H9 (cell line): ENCODE data around the gene PICALM. TPM values are rescaled to one million over a fixed set of nuclear protein-coding genes. Genes with fewer than 3 reads are reported as not detected.

Source experiments
- DNase-seq: peaks from one replicate; pipeline ENCODE4 v3.0.0-alpha.2; 2017
- H2AFZ ChIP-seq: one replicate; pipeline ENCODE4 v1.6.1; 2013; ENCODE audit warnings: mild to moderate bottlenecking, low read length, control low read depth, moderate library complexity
- H2AK5ac ChIP-seq: 2 replicates; pipeline ENCODE4 v1.6.1; 2013; ENCODE audit warnings: low read length, control low read depth, mixed read lengths; ENCODE audit not compliant: insufficient read length
- H2BK120ac ChIP-seq: one replicate; pipeline ENCODE4 v1.6.1; 2013; ENCODE audit warnings: low read depth, mild to moderate bottlenecking, low read length, control low read depth, inconsistent platforms; ENCODE audit not compliant: poor library complexity, severe bottlenecking
- H2BK12ac ChIP-seq: 2 replicates; pipeline ENCODE4 v1.6.1; 2013; ENCODE audit warnings: low read length, control low read depth, mixed read lengths, low read depth; ENCODE audit not compliant: insufficient read length
- H2BK15ac ChIP-seq: 2 replicates; pipeline ENCODE4 v1.6.1; 2013; ENCODE audit warnings: low read depth, low read length, control low read depth
- H2BK20ac ChIP-seq: one replicate; pipeline ENCODE4 v1.6.1; 2013; ENCODE audit warnings: low read depth, mild to moderate bottlenecking, low read length, control low read depth, inconsistent platforms; ENCODE audit not compliant: poor library complexity, severe bottlenecking
- H2BK5ac ChIP-seq: 2 replicates; pipeline ENCODE4 v1.6.1; 2013; ENCODE audit warnings: low read length, control low read depth, mixed read lengths; ENCODE audit not compliant: insufficient read length
- H3K14ac ChIP-seq: 2 replicates; pipeline ENCODE4 v1.6.1; 2013; ENCODE audit warnings: low read length, control low read depth; ENCODE audit not compliant: insufficient read depth
- H3K18ac ChIP-seq: 2 replicates; pipeline ENCODE4 v1.6.1; 2013; ENCODE audit warnings: low read depth, mild to moderate bottlenecking, mixed read lengths, low read length, control low read depth; ENCODE audit not compliant: insufficient read length
- H3K23ac ChIP-seq: 2 replicates; pipeline ENCODE4 v1.6.1; 2013; ENCODE audit warnings: low read length, control low read depth, mixed read lengths, low read depth; ENCODE audit not compliant: insufficient read length
- H3K23me2 ChIP-seq: 2 replicates; pipeline ENCODE4 v1.6.1; 2013; ENCODE audit warnings: low read depth, mild to moderate bottlenecking, mixed read lengths, low read length, control low read depth; ENCODE audit not compliant: insufficient read length, poor library complexity, severe bottlenecking
- H3K27ac ChIP-seq: 2 replicates; pipeline ENCODE4 v1.5.1; 2013; ENCODE audit warnings: low read length, control low read depth, mixed read lengths, low read depth; ENCODE audit not compliant: insufficient read length
- H3K27me3 ChIP-seq: 2 replicates; pipeline ENCODE4 v1.6.1; 2013; ENCODE audit warnings: low read length, control low read depth, inconsistent platforms; ENCODE audit not compliant: insufficient read depth
- H3K4ac ChIP-seq: 2 replicates; pipeline ENCODE4 v1.6.1; 2013; ENCODE audit warnings: low read depth, mild to moderate bottlenecking, control low read depth, inconsistent platforms, low read length, moderate library complexity
- H3K4me1 ChIP-seq: 2 replicates; pipeline ENCODE4 v1.6.1; 2013; ENCODE audit warnings: low read length, control low read depth, inconsistent platforms; ENCODE audit not compliant: insufficient read depth
- H3K4me2 ChIP-seq: 2 replicates; pipeline ENCODE4 v1.6.1; 2013; ENCODE audit warnings: low read length, control low read depth, mixed read lengths; ENCODE audit not compliant: insufficient read length, insufficient read depth
- H3K56ac ChIP-seq: 2 replicates; pipeline ENCODE4 v1.6.1; 2013; ENCODE audit warnings: low read depth, mild to moderate bottlenecking, mixed read lengths, low read length, control low read depth; ENCODE audit not compliant: insufficient read length
- H3K79me1 ChIP-seq: 2 replicates; pipeline ENCODE4 v1.6.1; 2013; ENCODE audit warnings: low read depth, mild to moderate bottlenecking, moderate library complexity, low read length, control low read depth, inconsistent platforms; ENCODE audit not compliant: insufficient read depth, poor library complexity, severe bottlenecking
- H3K79me2 ChIP-seq: 2 replicates; pipeline ENCODE4 v1.6.1; 2013; ENCODE audit warnings: low read length, control low read depth, inconsistent platforms; ENCODE audit not compliant: insufficient read depth
- H3K9ac ChIP-seq: 2 replicates; pipeline ENCODE4 v1.6.1; 2013; ENCODE audit warnings: low read length, control low read depth, mixed read lengths; ENCODE audit not compliant: insufficient read length; ENCODE audit errors: extremely low read depth
- H3K9me3 ChIP-seq: one replicate; pipeline ENCODE4 v1.6.1; 2013; ENCODE audit warnings: low read depth, low read length, inconsistent platforms; ENCODE audit not compliant: control insufficient read depth
- H3T11ph ChIP-seq: one replicate; pipeline ENCODE4 v1.6.1; 2013; ENCODE audit warnings: mild to moderate bottlenecking, low read length, control low read depth, inconsistent platforms
- H4K20me1 ChIP-seq: one replicate; pipeline ENCODE4 v1.6.1; 2013; ENCODE audit not compliant: control insufficient read depth, insufficient read length, insufficient read depth
- H4K5ac ChIP-seq: 2 replicates; pipeline ENCODE4 v1.6.1; 2013; ENCODE audit warnings: low read depth, mild to moderate bottlenecking, mixed read lengths, low read length, control low read depth; ENCODE audit not compliant: insufficient read length
- H4K8ac ChIP-seq: replicated peaks from 2 replicates; pipeline ENCODE4 v1.6.1; 2013; ENCODE audit warnings: low read length, control low read depth, mixed read lengths, low read depth; ENCODE audit not compliant: insufficient read length
- H4K91ac ChIP-seq: 2 replicates; pipeline ENCODE4 v1.6.1; 2013; ENCODE audit warnings: low read depth, mild to moderate bottlenecking, moderate library complexity, mixed read lengths, low read length, control low read depth; ENCODE audit not compliant: insufficient read length
- H3K27ac Mint-ChIP-seq, 3 experiments: 2 replicates in 2 of 3; 3 replicates in 1 of 3; pipeline ENCODE4 v1.8.0; 2020 to 2021; ENCODE audit warnings: mixed read lengths in 3 of 3, mild to moderate bottlenecking in 1 of 3, moderate library complexity in 1 of 3
- H3K27me3 Mint-ChIP-seq: 2 replicates; pipeline ENCODE4 v1.8.0; 2021; ENCODE audit warnings: low read depth, mild to moderate bottlenecking, moderate library complexity, mixed read lengths
- H3K36me3 Mint-ChIP-seq, 3 experiments: 2 replicates in 2 of 3; 3 replicates in 1 of 3; pipeline ENCODE4 v1.8.0; 2020 to 2021; ENCODE audit warnings: low read depth in 3 of 3, mixed read lengths in 3 of 3; ENCODE audit not compliant: insufficient read depth in 1 of 3
- H3K4me1 Mint-ChIP-seq, 2 experiments: 2 replicates each; pipeline ENCODE4 v1.8.0; 2020; ENCODE audit warnings: mixed read lengths in 2 of 2
- H3K4me3 Mint-ChIP-seq, 2 experiments: 2 replicates in 1 of 2; 3 replicates in 1 of 2; pipeline ENCODE4 v1.8.0; 2020 to 2021; ENCODE audit warnings: mild to moderate bottlenecking in 2 of 2, mixed read lengths in 2 of 2, moderate library complexity in 1 of 2
- H3K9me3 Mint-ChIP-seq, 2 experiments: 2 replicates in 1 of 2; 3 replicates in 1 of 2; pipeline ENCODE4 v1.8.0; 2020; ENCODE audit warnings: mild to moderate bottlenecking in 2 of 2, mixed read lengths in 2 of 2, moderate library complexity in 1 of 2
- WGBS: extraction: QIAGEN DNeasy Blood & Tissue Kit; methylation state at CpG from one replicate; pipeline ENCODE4 v1.1.7; 2013; ENCODE audit warnings: missing lambda C conversion rate, low lambda C conversion rate, mixed read lengths; ENCODE audit not compliant: insufficient read length; ENCODE audit errors: extremely low coverage; 5-methylcytosine and 5-hydroxymethylcytosine counted together
- total RNA-seq: library from RNA; stranded (reverse); gene quantifications from 2 replicates; pipeline ENCODE4 v1.2.1, GENCODE V29; 2021
- TF ChIP-seq, protein P1 (sequence below): fragments of 200-600 bp; sonication (generic); conservative IDR thresholded peaks from 3 replicates; pipeline ENCODE4 v1.8.0; 2021; ENCODE audit warnings: antibody characterized with exemption, mild to moderate bottlenecking

Gene PICALM
- total RNA-seq, 1 experiment from 2014 or later: 76.4 TPM

DNA sequence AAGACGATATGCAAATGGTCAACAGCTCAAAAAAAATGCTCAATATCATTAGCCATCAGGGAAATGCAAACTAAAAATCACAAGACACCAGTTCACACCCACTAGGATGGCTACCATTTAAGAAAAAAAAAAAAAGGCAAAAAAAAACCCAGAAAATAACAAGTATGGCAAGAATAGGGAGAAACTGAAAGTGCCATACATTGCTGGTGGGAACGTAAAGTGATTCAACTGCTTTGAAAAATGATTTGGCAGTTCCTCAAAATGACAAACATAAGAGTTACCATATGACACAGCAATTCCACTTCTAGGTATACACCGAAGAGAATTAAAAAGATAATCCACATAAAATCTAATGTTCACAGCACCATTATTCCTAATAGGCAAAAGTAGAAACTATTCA lies 47.5 kb downstream of the PICALM start:
- Histone ChIP-seq H3K79me2 (no peaks in the 10 kb centered on the region), H4K5ac (no peak overlapping the region), H3K4ac (no peak overlapping the region), H4K91ac (no peak overlapping the region), H3K27ac (no peak overlapping the region), H4K8ac (no peak overlapping the region), H3K79me1 (no peaks in the 10 kb centered on the region), H3K56ac (no peak overlapping the region), H4K20me1 (no peaks in the 10 kb centered on the region), H2AK5ac (no peak overlapping the region), H3K23ac (no peak overlapping the region), H3K27me3 (no peaks in the 10 kb centered on the region), H3K18ac (no peak overlapping the region), H3K23me2 (no peaks in the 10 kb centered on the region), H2BK20ac (no peak overlapping the region), H2BK12ac (no peak overlapping the region), H3T11ph (no peak overlapping the region), H3K9me3 (no peaks in the 10 kb centered on the region), H3K9ac (no peak overlapping the region), H2BK5ac (no peak overlapping the region), H3K14ac (no peak overlapping the region), H2BK15ac (no peak overlapping the region), H2AFZ (no peak overlapping the region), H2BK120ac (no peak overlapping the region), H3K4me1 (no peaks in the 10 kb centered on the region), H3K4me2 (no peak overlapping the region)
- Mint-ChIP-seq H3K9me3 (no peaks in the 10 kb centered on the region), H3K27me3 (no peaks in the 10 kb centered on the region), H3K4me1 (peaks cover 0 to 12% of the 10 kb centered on the region in 2 experiments; a peak in 3 of 4 replicates), H3K36me3 (peaks cover 23 to 50% (median 30%) of the 10 kb centered on the region in 3 experiments; a peak in 6 of 7 replicates), H3K27ac (peak overlapping the region in 2 of 3 experiments; percentile 25 to 80; a peak in 2 of 7 replicates), H3K4me3 (no peak overlapping the region)
- TF ChIP-seq, protein P1, sequence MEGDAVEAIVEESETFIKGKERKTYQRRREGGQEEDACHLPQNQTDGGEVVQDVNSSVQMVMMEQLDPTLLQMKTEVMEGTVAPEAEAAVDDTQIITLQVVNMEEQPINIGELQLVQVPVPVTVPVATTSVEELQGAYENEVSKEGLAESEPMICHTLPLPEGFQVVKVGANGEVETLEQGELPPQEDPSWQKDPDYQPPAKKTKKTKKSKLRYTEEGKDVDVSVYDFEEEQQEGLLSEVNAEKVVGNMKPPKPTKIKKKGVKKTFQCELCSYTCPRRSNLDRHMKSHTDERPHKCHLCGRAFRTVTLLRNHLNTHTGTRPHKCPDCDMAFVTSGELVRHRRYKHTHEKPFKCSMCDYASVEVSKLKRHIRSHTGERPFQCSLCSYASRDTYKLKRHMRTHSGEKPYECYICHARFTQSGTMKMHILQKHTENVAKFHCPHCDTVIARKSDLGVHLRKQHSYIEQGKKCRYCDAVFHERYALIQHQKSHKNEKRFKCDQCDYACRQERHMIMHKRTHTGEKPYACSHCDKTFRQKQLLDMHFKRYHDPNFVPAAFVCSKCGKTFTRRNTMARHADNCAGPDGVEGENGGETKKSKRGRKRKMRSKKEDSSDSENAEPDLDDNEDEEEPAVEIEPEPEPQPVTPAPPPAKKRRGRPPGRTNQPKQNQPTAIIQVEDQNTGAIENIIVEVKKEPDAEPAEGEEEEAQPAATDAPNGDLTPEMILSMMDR: no peak
- no CpG with 5 or more reads among the region's 3 CpGs for WGBS
- DNase-seq: no peak
